Natural killer cell treated with Interleukin-12 subunit alpha and Interleukin-12 subunit beta and Interleukin-15 and Interleukin-18, amount 100 ng/mL, for 72 hours (primary cell): ENCODE data around the gene ID1. TPM values are rescaled to one million over a fixed set of nuclear protein-coding genes. Genes with fewer than 3 reads are reported as not detected.
A peak's percentile ranks its signal among the peaks of the same experiment; 100 is the strongest.
"Not testable (repeated sequence)": the region's sequence is repeated elsewhere in the genome, so short reads cannot be mapped to it uniquely, and the experiment has no call there.

Source experiments
- ATAC-seq, 2 donors: fragments of 150-1000 bp; cut with Tn5 transposase in 1 of 2; sonication (Bioruptor Pico), chemical (Tn5 transposase) in 1 of 2; 2 replicates each; pipeline ENCODE4 v1.10.0; 2021
- DNase-seq: peaks from one replicate; pipeline ENCODE4 v3.0.0; 2022; ENCODE audit warnings: low spot score
- H3K27ac Mint-ChIP-seq, 2 donors: 1 replicate in 1 of 2; 2 replicates in 1 of 2; pipeline ENCODE4 v1.8.0; 2022; ENCODE audit warnings: mixed read lengths in 2 of 2, mild to moderate bottlenecking in 1 of 2, moderate library complexity in 1 of 2
- H3K27me3 Mint-ChIP-seq, 2 donors: 1 replicate in 1 of 2; 2 replicates in 1 of 2; pipeline ENCODE4 v1.8.0; 2022; ENCODE audit warnings: mixed read lengths in 2 of 2
- H3K36me3 Mint-ChIP-seq: one replicate; pipeline ENCODE4 v1.8.0; 2022; ENCODE audit warnings: mixed read lengths
- H3K4me1 Mint-ChIP-seq, 2 donors: 1 replicate in 1 of 2; 2 replicates in 1 of 2; pipeline ENCODE4 v1.8.0; 2022; ENCODE audit warnings: low read depth in 2 of 2, mixed read lengths in 2 of 2, mild to moderate bottlenecking in 1 of 2
- H3K4me3 Mint-ChIP-seq: one replicate; pipeline ENCODE4 v1.8.0; 2022; ENCODE audit warnings: mixed read lengths
- H3K9me3 Mint-ChIP-seq: 2 replicates; pipeline ENCODE4 v1.8.0; 2022; ENCODE audit warnings: mixed read lengths
- total RNA-seq, 2 donors: library from RNA; stranded (reverse); gene quantifications; one replicate each; pipeline ENCODE4 v1.2.3, GENCODE V29; 2022

The ID1 gene
- total RNA-seq, 2 donors from 2014 or later, result 0.52 to 1.4 TPM

GRCh38 chr20:31620246-31620645 is 15.2 kb downstream of the ID1 start:
- peaks cover 5% of the 10 kb centered on the region for H3K36me3 Mint-ChIP-seq
- H3K4me1 Mint-ChIP-seq, result peaks cover 6 to 7% of the 10 kb centered on the region in 2 donors
- no peaks in the 10 kb centered on the region for H3K9me3 Mint-ChIP-seq
- no peak for ATAC-seq
- H3K4me3 Mint-ChIP-seq, result no peak overlapping the region
- peaks cover 6 to 14% of the 10 kb centered on the region in 2 donors for H3K27me3 Mint-ChIP-seq
- no peak overlapping the region for H3K27ac Mint-ChIP-seq
- DNase-seq, result no peak

DNA sequence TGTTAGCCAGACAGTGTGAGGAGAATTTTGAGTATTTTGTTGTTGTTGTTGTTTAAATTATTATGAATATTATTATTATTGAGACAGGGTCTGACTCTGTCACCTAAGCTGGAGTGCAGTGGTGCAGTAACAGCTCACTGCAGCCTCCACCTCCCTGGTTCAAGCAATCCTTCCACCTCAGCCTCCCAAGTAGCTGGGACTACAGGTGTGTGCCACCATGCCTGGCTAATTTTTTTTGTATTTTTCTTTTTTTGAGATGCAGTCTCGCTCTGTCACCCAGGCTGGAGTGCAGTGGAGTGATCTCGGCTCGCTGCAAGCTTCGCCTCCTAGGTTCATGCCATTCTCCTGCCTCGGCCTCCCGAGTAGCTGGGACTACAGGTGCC is 18.0 kb downstream of the ID1 start:
- not testable (repeated sequence) for DNase-seq, H3K4me1 Mint-ChIP-seq, H3K9me3 Mint-ChIP-seq, H3K27me3 Mint-ChIP-seq, ATAC-seq, H3K4me3 Mint-ChIP-seq, H3K36me3 Mint-ChIP-seq, H3K27ac Mint-ChIP-seq

- H3K4me3 Mint-ChIP-seq, H3K27ac Mint-ChIP-seq, H3K4me1 Mint-ChIP-seq, H3K36me3 Mint-ChIP-seq, H3K27me3 Mint-ChIP-seq, H3K9me3 Mint-ChIP-seq, ATAC-seq: not testable (repeated sequence)
- peak; percentile 22 for DNase-seq
Observed at GRCh38 chr20:31626534-31626933, 21.4 kb downstream of the ID1 start.

DNA sequence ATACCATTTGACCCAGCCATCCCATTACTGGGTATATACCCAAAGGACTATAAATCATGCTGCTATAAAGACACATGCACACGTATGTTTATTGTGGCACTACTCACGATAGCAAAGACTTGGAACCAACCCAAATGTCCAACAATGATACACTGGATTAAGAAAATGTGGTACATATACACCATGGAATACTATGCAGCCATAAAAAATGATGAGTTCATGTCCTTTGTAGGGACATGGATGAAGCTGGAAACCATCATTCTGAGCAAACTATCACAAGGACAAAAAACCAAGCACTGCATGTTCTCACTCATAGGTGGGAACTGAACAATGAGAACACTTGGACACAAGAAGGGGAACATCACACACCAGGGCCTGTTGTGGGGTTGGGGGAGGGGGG is 23.0 kb downstream of the ID1 start:
- not testable (repeated sequence) for H3K36me3 Mint-ChIP-seq, H3K4me3 Mint-ChIP-seq, H3K4me1 Mint-ChIP-seq, H3K27ac Mint-ChIP-seq, DNase-seq, H3K27me3 Mint-ChIP-seq, H3K9me3 Mint-ChIP-seq, ATAC-seq

- ATAC-seq, result peak in 1 of 2 donors; percentile 18
- Mint-ChIP-seq H3K4me3 (no peak overlapping the region), H3K27me3 (peaks cover 0 to 2% of the 10 kb centered on the region in 2 donors), H3K9me3 (no peaks in the 10 kb centered on the region), H3K27ac (no peak overlapping the region), H3K4me1 (peaks cover 0 to 4% of the 10 kb centered on the region in 2 donors), H3K36me3 (no peaks in the 10 kb centered on the region)
- peak; percentile 28 for DNase-seq
Observed at GRCh38 chr20:31630187-31630790, 25.2 kb downstream of the ID1 start.

- no peak for DNase-seq
- ATAC-seq, result peak in 1 of 2 donors; percentile 8
- no peak overlapping the region for H3K4me3 Mint-ChIP-seq
- peaks cover 0 to 3% of the 10 kb centered on the region in 2 donors for H3K27me3 Mint-ChIP-seq
- H3K27ac Mint-ChIP-seq, result no peak overlapping the region
- H3K36me3 Mint-ChIP-seq, result no peaks in the 10 kb centered on the region
- H3K4me1 Mint-ChIP-seq, result peaks cover 0 to 6% of the 10 kb centered on the region in 2 donors
- no peaks in the 10 kb centered on the region for H3K9me3 Mint-ChIP-seq
Observed at GRCh38 chr20:31632548-31633338, 27.7 kb downstream of the ID1 start.

GRCh38 chr20:31633339-31633914 is 28.3 kb downstream of the ID1 start:
- DNase-seq (no peak), ATAC-seq (no peak)
- Mint-ChIP-seq H3K4me3 (no peak overlapping the region), H3K27ac (no peak overlapping the region), H3K4me1 (peaks cover 0 to 6% of the 10 kb centered on the region in 2 donors), H3K9me3 (no peaks in the 10 kb centered on the region), H3K36me3 (no peaks in the 10 kb centered on the region), H3K27me3 (peaks cover 0 to 3% of the 10 kb centered on the region in 2 donors)

- Mint-ChIP-seq H3K27ac (no peak within 1 kb of the TSS), H3K36me3 (no peaks in the 10 kb centered on the region), H3K27me3 (peaks cover 15 to 16% of the 10 kb centered on the region in 2 donors), H3K9me3 (no peaks in the 10 kb centered on the region), H3K4me1 (peaks cover 2 to 13% of the 10 kb centered on the region in 2 donors), H3K4me3 (no peak within 1 kb of the TSS)
- ATAC-seq (no peak), DNase-seq (no peak)
Observed at GRCh38 chr20:31637660-31638059, 32.6 kb downstream of the ID1 start, which contains the start of gene COX4I2. Gene COX4I2, plus strand, starts transcription at chr20:31637912. Its CDS starts 1,106 bp downstream, at chr20:31639018.

- DNase-seq (no peak), ATAC-seq (peak in 1 of 2 donors; percentile 11)
- H3K4me3 Mint-ChIP-seq, result no peak overlapping the region
- H3K4me1 Mint-ChIP-seq, result peaks cover 8 to 19% of the 10 kb centered on the region in 2 donors
- no peaks in the 10 kb centered on the region for H3K36me3 Mint-ChIP-seq
- peaks cover 19 to 23% of the 10 kb centered on the region in 2 donors for H3K27me3 Mint-ChIP-seq
- no peaks in the 10 kb centered on the region for H3K9me3 Mint-ChIP-seq
- H3K27ac Mint-ChIP-seq, result no peak overlapping the region
Observed at GRCh38 chr20:31638317-31638716, 33.2 kb downstream of the ID1 start.

- Mint-ChIP-seq H3K36me3 (no peaks in the 10 kb centered on the region), H3K27ac (no peak overlapping the region), H3K4me3 (no peak overlapping the region), H3K9me3 (no peaks in the 10 kb centered on the region), H3K4me1 (peaks cover 8 to 22% of the 10 kb centered on the region in 2 donors), H3K27me3 (peaks cover 22 to 28% of the 10 kb centered on the region in 2 donors)
- DNase-seq, result no peak
- ATAC-seq, result no peak
Observed at GRCh38 chr20:31638816-31639215, 33.7 kb downstream of the ID1 start.

GRCh38 chr20:31640259-31640658 is 35.2 kb downstream of the ID1 start:
- H3K36me3 Mint-ChIP-seq, result no peaks in the 10 kb centered on the region
- no peaks in the 10 kb centered on the region for H3K9me3 Mint-ChIP-seq
- H3K4me3 Mint-ChIP-seq, result no peak overlapping the region
- no peak for DNase-seq
- H3K27me3 Mint-ChIP-seq, result peaks cover 23 to 28% of the 10 kb centered on the region in 2 donors
- no peak overlapping the region for H3K27ac Mint-ChIP-seq
- ATAC-seq, result no peak
- H3K4me1 Mint-ChIP-seq, result peaks cover 8 to 17% of the 10 kb centered on the region in 2 donors

DNA sequence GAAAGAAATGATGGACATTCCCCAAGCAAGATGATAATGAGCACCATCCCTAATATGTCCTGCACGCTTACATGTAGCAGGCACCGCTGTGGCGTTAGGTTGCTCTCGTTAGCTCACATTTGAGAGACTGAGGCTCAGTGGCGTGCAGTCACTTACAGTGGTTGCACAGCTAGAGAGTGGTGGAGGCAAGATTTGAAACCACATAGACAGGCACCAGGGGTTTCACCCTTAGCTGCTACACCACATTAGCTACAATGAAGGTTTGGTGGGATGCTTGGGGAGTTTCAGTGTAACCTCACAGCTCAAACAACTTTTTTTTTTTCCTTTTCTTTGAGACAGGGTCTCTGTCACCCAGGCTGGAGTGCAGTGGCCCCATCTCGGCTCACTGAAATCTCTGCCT is 36.3 kb downstream of the ID1 start:
- Mint-ChIP-seq H3K4me1 (peaks cover 8 to 15% of the 10 kb centered on the region in 2 donors), H3K9me3 (no peaks in the 10 kb centered on the region), H3K27ac (no peak overlapping the region), H3K27me3 (peaks cover 24 to 36% of the 10 kb centered on the region in 2 donors), H3K4me3 (no peak overlapping the region), H3K36me3 (no peaks in the 10 kb centered on the region)
- ATAC-seq (peak; percentile 54 to 70), DNase-seq (no peak)

DNA sequence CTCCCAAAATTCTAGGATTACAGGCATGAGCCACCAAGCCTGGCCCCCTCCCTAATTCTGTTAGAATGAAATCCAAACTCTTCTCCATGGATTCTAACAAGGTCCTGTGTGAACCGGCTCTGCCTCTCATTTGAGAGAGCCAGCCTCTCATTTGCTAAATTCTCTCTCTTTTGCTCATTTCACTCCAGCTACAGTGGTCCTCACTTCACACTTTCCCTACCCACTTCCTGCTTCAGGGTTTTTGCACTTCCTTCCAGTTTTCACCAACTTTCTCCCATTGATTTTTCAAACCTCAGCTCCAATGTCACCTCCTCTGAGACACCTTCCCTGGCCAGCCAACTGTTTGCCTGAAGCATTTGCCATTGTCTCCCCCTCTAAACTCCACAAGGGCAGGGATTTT is 37.7 kb downstream of the ID1 start:
- Mint-ChIP-seq H3K27me3 (peaks cover 24 to 36% of the 10 kb centered on the region in 2 donors), H3K9me3 (no peaks in the 10 kb centered on the region), H3K4me1 (peaks cover 8 to 15% of the 10 kb centered on the region in 2 donors), H3K27ac (peak overlapping the region; percentile 29 to 38), H3K4me3 (peak overlapping the region; percentile 40), H3K36me3 (no peaks in the 10 kb centered on the region)
- DNase-seq (no peak), ATAC-seq (peak in 1 of 2 donors; percentile 62)

DNA sequence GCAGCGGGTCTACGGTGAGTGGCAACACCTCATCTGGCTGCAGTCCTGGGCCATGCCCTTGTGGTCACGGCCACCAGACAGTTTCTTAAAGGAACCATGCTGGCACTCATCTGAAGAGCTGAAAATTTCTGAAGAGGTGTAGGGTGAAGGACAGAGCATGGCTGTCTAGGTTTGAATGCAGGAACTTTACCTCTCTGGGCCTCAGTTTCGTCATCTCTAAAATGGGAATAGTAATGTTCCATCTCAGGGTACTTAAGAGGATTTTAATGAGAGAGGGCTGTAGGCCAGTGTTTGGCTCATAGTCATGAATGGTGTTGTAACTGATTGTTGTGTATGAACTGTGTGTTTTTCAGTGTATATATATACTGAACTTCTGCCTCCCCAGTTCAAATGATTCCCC is 38.4 kb downstream of the ID1 start:
- no peak for DNase-seq
- no peak for ATAC-seq
- Mint-ChIP-seq H3K27ac (peak overlapping the region in 1 of 2 donors; percentile 29), H3K36me3 (no peaks in the 10 kb centered on the region), H3K4me1 (peaks cover 8 to 15% of the 10 kb centered on the region in 2 donors), H3K9me3 (no peaks in the 10 kb centered on the region), H3K27me3 (peaks cover 24 to 36% of the 10 kb centered on the region in 2 donors), H3K4me3 (no peak overlapping the region)
